HL-60 (cell line): ENCODE measurements around the gene AKAP13.
"Not testable (repeated sequence)": the region's sequence is repeated elsewhere in the genome, so short reads cannot be mapped to it uniquely, and the experiment has no call there.

Source experiments
- CTCF ChIP-seq: IDR thresholded peaks from one replicate; pipeline ENCODE4 v1.5.1; 2011; ENCODE audit warnings: low read length, control low read depth, inconsistent platforms; ENCODE audit not compliant: insufficient read depth
- GABPA ChIP-seq: IDR thresholded peaks from 2 replicates; pipeline ENCODE4 v1.6.1; 2012; ENCODE audit warnings: low read depth
- POLR2AphosphoS5 ChIP-seq: IDR thresholded peaks from 2 replicates; pipeline ENCODE4 v1.6.1; 2012; ENCODE audit warnings: low read depth

GRCh38 chr15:85796371-85796770 lies 416.0 kb downstream of the AKAP13 start:
- TF ChIP-seq CTCF, GABPA, POLR2AphosphoS5: not testable (repeated sequence)
